Activated naive CD4-positive, alpha-beta T cell treated with anti-CD3 and anti-CD28 coated beads, Interleukin-2, amount 10 ng/mL, durations not matched to agents 7 days and 5 days (primary cell): ENCODE measurements around the gene UNC13B.

Experiments used
- CTCF ChIA-PET: fragments of 350-600 bp; sonication (Branson Sonifier 250); formaldehyde crosslinking; loops from one replicate; lab custom pipeline; 2021; ENCODE audit warnings: antibody characterized with exemption; lab: Charles Lee
- DNase-seq: peaks from one replicate; pipeline ENCODE4 v3.0.0-alpha.2; 2020
- H3K27ac Mint-ChIP-seq: one replicate; pipeline ENCODE4 v1.8.0; 2021; ENCODE audit warnings: mild to moderate bottlenecking, moderate library complexity, mixed read lengths
- H3K27me3 Mint-ChIP-seq: one replicate; pipeline ENCODE4 v1.8.0; 2021; ENCODE audit warnings: mild to moderate bottlenecking, mixed read lengths
- H3K36me3 Mint-ChIP-seq: one replicate; pipeline ENCODE4 v1.8.0; 2021; ENCODE audit warnings: mixed read lengths
- H3K4me1 Mint-ChIP-seq: one replicate; pipeline ENCODE4 v1.8.0; 2021; ENCODE audit warnings: mixed read lengths
- H3K4me3 Mint-ChIP-seq: one replicate; pipeline ENCODE4 v1.8.0; 2021; ENCODE audit warnings: mild to moderate bottlenecking, moderate library complexity, mixed read lengths
- H3K9me3 Mint-ChIP-seq: one replicate; pipeline ENCODE4 v1.8.0; 2021; ENCODE audit warnings: mixed read lengths

The UNC13B gene

GRCh38 chr9:35161713-35162604, at the start of gene UNC13B:
UNC13B (plus strand) TSS chr9:35162009; CDS start chr9:35162284, 275 bp downstream.
- Mint-ChIP-seq H3K27ac (no peak within 1 kb of the TSS), H3K36me3 (no peaks in the 10 kb centered on the region), H3K9me3 (peaks cover 6% of the 10 kb centered on the region), H3K27me3 (peaks cover 29% of the 10 kb centered on the region), H3K4me3 (peak within 1 kb of the TSS; percentile 87), H3K4me1 (peaks cover 33% of the 10 kb centered on the region)
- DNase-seq = peak; percentile 80
- CTCF ChIA-PET = interaction anchor here (1.5 to 1.7 kb wide), 2 partner anchors 46 to 97 kb away, joined by 3 to 4 read pairs; partner anchors contain the start of gene ATOSB

GRCh38 chr9:35112257-35113020, 49.4 kb upstream of the UNC13B start:
- H3K36me3 Mint-ChIP-seq = peaks cover 10% of the 10 kb centered on the region
- H3K27ac Mint-ChIP-seq = peak overlapping the region; percentile 66
- no peaks in the 10 kb centered on the region for H3K9me3 Mint-ChIP-seq
- CTCF ChIA-PET = interaction anchor here (0.9 to 3.3 kb wide), 2 partner anchors 16 to 447 kb away, joined by 3 to 13 read pairs; partner anchors contain the start of gene PIGO
- H3K4me3 Mint-ChIP-seq = peak overlapping the region; percentile 73
- peaks cover 69% of the 10 kb centered on the region for H3K4me1 Mint-ChIP-seq
- DNase-seq = no peak
- H3K27me3 Mint-ChIP-seq = no peaks in the 10 kb centered on the region

GRCh38 chr9:35114113-35114839, 47.5 kb upstream of the UNC13B start:
- CTCF ChIA-PET = interaction anchor here (0.8 to 3.3 kb wide), 12 partner anchors 9 to 617 kb away, joined by 3 to 13 read pairs (median 4); partner anchors contain the start of genes FANCG, PIGO, RUSC2 and STOML2
- peaks cover 10% of the 10 kb centered on the region for H3K36me3 Mint-ChIP-seq
- H3K27me3 Mint-ChIP-seq = no peaks in the 10 kb centered on the region
- H3K27ac Mint-ChIP-seq = peak overlapping the region; percentile 91
- no peaks in the 10 kb centered on the region for H3K9me3 Mint-ChIP-seq
- H3K4me3 Mint-ChIP-seq = peak overlapping the region; percentile 98
- H3K4me1 Mint-ChIP-seq = peaks cover 66% of the 10 kb centered on the region
- DNase-seq = peak; percentile 89

- CTCF ChIA-PET = interaction anchor here (0.7 to 6.7 kb wide), 13 partner anchors 12 to 616 kb away, joined by 3 to 54 read pairs (median 4); partner anchors contain the start of genes FANCG, STOML2 and UNC13B
- H3K27me3 Mint-ChIP-seq = no peaks in the 10 kb centered on the region
- peak; percentile 63 for DNase-seq
- no peaks in the 10 kb centered on the region for H3K9me3 Mint-ChIP-seq
- H3K4me1 Mint-ChIP-seq = peaks cover 61% of the 10 kb centered on the region
- peak overlapping the region; percentile 91 for H3K27ac Mint-ChIP-seq
- peak overlapping the region; percentile 98 for H3K4me3 Mint-ChIP-seq
- peaks cover 9% of the 10 kb centered on the region for H3K36me3 Mint-ChIP-seq
Observed at GRCh38 chr9:35114840-35115628, 46.8 kb upstream of the UNC13B start.

GRCh38 chr9:35115680-35116538, 45.9 kb upstream of the UNC13B start, which contains the start of gene ATOSB:
ATOSB (minus strand) TSS chr9:35115862; CDS start chr9:35108274, 7,588 bp downstream.
- CTCF ChIA-PET = interaction anchor here (0.7 to 6.7 kb wide), 8 partner anchors 13 to 488 kb away, joined by 3 to 54 read pairs (median 4); partner anchors contain the start of genes STOML2 and UNC13B

GRCh38 chr9:35116539-35116897, 45.3 kb upstream of the UNC13B start:
- DNase-seq = no peak
- Mint-ChIP-seq H3K9me3 (no peaks in the 10 kb centered on the region), H3K36me3 (peaks cover 9% of the 10 kb centered on the region), H3K4me1 (peaks cover 48% of the 10 kb centered on the region), H3K27me3 (peaks cover 3% of the 10 kb centered on the region), H3K4me3 (peak overlapping the region; percentile 98), H3K27ac (peak overlapping the region; percentile 91)
- CTCF ChIA-PET = interaction anchor here (1.6 to 6.7 kb wide), 6 partner anchors 13 to 437 kb away, joined by 4 to 54 read pairs (median 8); partner anchors contain the start of genes STOML2 and UNC13B

More at GRCh38 chr9:35115680-35116538, 45.9 kb upstream of the UNC13B start, which contains the start of gene ATOSB:
- Mint-ChIP-seq H3K36me3 (peaks cover 9% of the 10 kb centered on the region), H3K9me3 (no peaks in the 10 kb centered on the region), H3K27me3 (no peaks in the 10 kb centered on the region), H3K4me3 (peak within 1 kb of the TSS; percentile 98), H3K27ac (peak within 1 kb of the TSS; percentile 91), H3K4me1 (peaks cover 53% of the 10 kb centered on the region)
- DNase-seq = peak; percentile 97

- H3K27ac Mint-ChIP-seq = peak overlapping the region; percentile 91
- H3K36me3 Mint-ChIP-seq = peaks cover 9% of the 10 kb centered on the region
- peaks cover 3% of the 10 kb centered on the region for H3K27me3 Mint-ChIP-seq
- H3K4me3 Mint-ChIP-seq = peak overlapping the region; percentile 98
- CTCF ChIA-PET = interaction anchor here (1.1 to 6.7 kb wide), 10 partner anchors 9 to 437 kb away, joined by 3 to 54 read pairs (median 6); partner anchors contain the start of genes STOML2 and UNC13B
- peak; percentile 92 for DNase-seq
- no peaks in the 10 kb centered on the region for H3K9me3 Mint-ChIP-seq
- H3K4me1 Mint-ChIP-seq = peaks cover 43% of the 10 kb centered on the region
Observed at GRCh38 chr9:35116898-35117551, 44.8 kb upstream of the UNC13B start.

GRCh38 chr9:35134920-35135319, 26.9 kb upstream of the UNC13B start:
- Mint-ChIP-seq H3K27me3 (no peaks in the 10 kb centered on the region), H3K4me3 (no peak overlapping the region), H3K9me3 (peaks cover 6% of the 10 kb centered on the region), H3K36me3 (no peaks in the 10 kb centered on the region), H3K27ac (no peak overlapping the region), H3K4me1 (no peaks in the 10 kb centered on the region)
- CTCF ChIA-PET = no interaction called here
- no peak for DNase-seq

GRCh38 chr9:35135988-35136387, 25.8 kb upstream of the UNC13B start:
- DNase-seq = no peak
- H3K36me3 Mint-ChIP-seq = no peaks in the 10 kb centered on the region
- peaks cover 3% of the 10 kb centered on the region for H3K9me3 Mint-ChIP-seq
- CTCF ChIA-PET = no interaction called here
- no peaks in the 10 kb centered on the region for H3K4me1 Mint-ChIP-seq
- H3K27ac Mint-ChIP-seq = no peak overlapping the region
- no peak overlapping the region for H3K4me3 Mint-ChIP-seq
- H3K27me3 Mint-ChIP-seq = no peaks in the 10 kb centered on the region

GRCh38 chr9:35136866-35137265, 24.9 kb upstream of the UNC13B start:
- CTCF ChIA-PET = no interaction called here
- Mint-ChIP-seq H3K27me3 (no peaks in the 10 kb centered on the region), H3K4me3 (no peak overlapping the region), H3K9me3 (peaks cover 3% of the 10 kb centered on the region), H3K27ac (no peak overlapping the region), H3K4me1 (no peaks in the 10 kb centered on the region), H3K36me3 (no peaks in the 10 kb centered on the region)
- no peak for DNase-seq

- CTCF ChIA-PET = no interaction called here
- no peaks in the 10 kb centered on the region for H3K4me1 Mint-ChIP-seq
- H3K27ac Mint-ChIP-seq = no peak overlapping the region
Observed at GRCh38 chr9:35140093-35140492, 21.7 kb upstream of the UNC13B start.

More at GRCh38 chr9:35140093-35140492, 21.7 kb upstream of the UNC13B start:
- H3K36me3 Mint-ChIP-seq = no peaks in the 10 kb centered on the region
- H3K27me3 Mint-ChIP-seq = no peaks in the 10 kb centered on the region
- peaks cover 14% of the 10 kb centered on the region for H3K9me3 Mint-ChIP-seq
- no peak for DNase-seq
- H3K4me3 Mint-ChIP-seq = no peak overlapping the region
